SKM-1 treated with dmso at 0.1 percent for 144 hours (cell line): Measurements from ENCODE around the gene CDC20B.
"Not testable (repeated sequence)": the region's sequence is repeated elsewhere in the genome, so short reads cannot be mapped to it uniquely, and the experiment has no call there.

Experiments used
- DNase-seq: peaks from one replicate; lab custom pipeline; 2025; ENCODE audit not compliant: unreplicated experiment; lab: John Stamatoyannopoulos, UW

Gene CDC20B

GRCh38 chr5:55162666-55163065 is 10.3 kb downstream of the CDC20B start:
- DNase-seq = no peak

DNA sequence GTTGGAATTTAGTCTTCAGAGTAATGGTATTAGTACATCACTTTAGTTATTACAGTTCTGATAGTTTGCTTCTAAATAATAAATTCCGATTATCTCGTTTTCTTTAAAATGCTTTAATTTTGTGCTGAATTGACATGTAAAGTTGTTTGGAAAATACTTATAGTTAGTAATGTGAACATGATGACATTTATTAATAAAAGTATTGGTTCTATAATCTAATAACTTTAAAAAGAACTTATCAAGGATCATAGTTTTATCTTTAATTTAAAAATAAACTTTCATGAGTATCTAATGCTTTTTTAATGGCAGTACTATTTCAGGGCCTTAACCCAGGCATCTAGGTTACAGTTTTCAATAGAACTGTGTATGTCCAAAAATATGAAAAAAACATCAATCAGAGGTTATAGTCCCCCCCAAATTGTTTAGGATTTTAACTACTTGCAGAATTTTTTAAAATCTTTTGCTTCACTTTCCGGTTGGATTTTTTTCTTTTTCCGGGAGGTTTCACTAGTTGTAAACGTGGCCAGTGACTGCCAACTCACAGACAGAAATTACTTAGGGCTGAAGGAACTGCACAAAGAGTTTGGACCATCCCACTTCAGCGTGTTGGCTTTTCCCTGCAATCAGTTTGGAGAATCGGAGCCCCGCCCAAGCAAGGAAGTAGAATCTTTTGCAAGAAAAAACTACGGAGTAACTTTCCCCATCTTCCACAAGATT is 12.3 kb downstream of the CDC20B start:
- no peak for DNase-seq

DNA sequence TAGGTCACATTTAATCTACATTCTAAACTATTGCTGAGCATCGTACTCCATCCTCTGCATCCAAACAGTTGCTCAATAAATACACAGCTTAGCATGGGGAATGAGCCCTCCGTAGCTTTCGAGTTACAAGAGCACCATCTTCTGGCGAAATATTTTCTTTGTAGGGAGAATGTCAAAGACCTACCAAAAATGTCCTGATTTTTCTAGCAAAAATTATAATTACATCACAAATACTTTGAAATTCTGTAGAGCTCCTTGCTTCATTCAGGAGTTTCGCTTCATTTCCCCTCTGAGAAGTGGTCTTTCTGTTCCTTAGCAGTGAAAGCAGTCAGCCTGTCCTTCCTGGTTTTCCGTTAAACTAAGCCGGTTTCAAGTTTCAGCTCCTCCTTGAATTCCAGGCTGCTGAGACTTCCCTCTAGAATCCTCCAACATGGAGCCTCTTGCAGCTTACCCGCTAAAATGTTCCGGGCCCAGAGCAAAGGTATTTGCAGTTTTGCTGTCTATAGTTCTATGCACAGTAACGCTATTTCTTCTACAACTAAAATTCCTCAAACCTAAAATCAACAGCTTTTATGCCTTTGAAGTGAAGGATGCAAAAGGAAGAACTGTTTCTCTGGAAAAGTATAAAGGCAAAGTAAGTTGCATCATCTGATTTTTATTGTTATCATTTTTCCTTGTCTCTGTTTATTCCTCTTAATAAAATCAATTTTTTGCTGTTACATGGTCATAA is 13.0 kb downstream of the CDC20B start, which contains the start of gene GPX8:
GPX8 (plus strand) TSS at position 409 of the 730 bp plus-strand sequence; CDS start at position 431, 22 bp downstream.
- DNase-seq = peak; percentile 13

DNA sequence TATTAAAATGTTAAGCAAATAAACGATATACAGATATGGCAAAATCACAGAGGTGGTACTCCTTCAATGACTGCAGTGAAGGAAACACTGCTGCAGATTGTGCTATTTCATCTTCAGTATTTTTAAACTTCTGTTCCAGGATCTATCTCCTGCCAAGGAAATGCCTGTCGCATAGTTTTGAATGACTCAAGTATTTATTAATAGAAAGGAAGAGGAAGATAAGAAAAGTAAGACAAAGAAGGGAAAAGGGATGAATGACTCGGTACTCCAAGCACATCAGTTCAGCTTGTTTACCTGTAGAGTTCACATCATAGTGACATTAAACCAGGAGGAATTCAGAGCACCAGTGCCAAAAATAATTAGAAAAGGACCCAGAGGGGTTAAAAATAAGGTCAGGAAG is 18.1 kb downstream of the CDC20B start:
- no peak for DNase-seq

DNA sequence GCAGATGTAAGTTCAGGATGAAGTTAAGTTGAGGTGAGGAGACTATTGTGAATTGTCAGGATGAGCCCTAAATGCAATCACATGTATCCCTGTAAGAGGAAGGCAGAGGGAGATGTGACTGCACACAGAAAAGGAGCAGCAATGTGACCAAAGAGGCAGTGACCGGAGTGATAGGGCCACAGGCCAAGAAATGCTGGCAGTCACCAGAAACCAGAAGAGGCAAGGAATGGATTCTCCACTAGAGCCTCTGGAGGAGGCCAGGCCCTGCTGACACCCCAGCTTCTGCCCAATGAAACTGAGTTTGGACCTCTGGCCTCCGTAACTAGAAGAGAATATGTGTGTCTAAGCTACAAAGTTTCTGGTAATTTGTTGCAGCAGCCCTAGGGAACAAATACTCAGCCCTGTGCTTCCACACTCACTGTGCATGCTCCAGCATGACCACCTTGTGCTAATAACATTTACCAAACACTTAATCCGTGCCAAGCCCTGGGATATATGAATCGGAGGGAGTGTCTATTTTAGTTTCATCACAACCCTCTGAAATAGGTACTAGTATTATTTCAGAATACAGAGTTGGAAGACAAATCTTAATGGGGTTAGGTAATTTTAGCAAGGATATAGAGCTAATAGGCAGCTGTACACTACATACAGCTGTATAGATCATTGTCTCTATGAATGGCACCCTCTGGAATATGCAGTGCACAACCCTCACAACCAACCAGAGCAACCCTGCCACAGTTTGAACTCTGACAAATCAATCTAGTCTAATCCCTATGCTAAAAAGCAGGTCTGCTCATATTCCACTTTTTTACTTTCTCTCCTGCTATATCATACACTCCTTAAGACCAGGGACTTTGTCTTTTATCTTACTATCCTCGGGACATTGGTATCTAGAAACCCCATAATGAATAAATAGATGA is 20.8 kb downstream of the CDC20B start:
- DNase-seq = no peak

GRCh38 chr5:55149308-55149795 is 23.6 kb downstream of the CDC20B start:
- no peak for DNase-seq

DNA sequence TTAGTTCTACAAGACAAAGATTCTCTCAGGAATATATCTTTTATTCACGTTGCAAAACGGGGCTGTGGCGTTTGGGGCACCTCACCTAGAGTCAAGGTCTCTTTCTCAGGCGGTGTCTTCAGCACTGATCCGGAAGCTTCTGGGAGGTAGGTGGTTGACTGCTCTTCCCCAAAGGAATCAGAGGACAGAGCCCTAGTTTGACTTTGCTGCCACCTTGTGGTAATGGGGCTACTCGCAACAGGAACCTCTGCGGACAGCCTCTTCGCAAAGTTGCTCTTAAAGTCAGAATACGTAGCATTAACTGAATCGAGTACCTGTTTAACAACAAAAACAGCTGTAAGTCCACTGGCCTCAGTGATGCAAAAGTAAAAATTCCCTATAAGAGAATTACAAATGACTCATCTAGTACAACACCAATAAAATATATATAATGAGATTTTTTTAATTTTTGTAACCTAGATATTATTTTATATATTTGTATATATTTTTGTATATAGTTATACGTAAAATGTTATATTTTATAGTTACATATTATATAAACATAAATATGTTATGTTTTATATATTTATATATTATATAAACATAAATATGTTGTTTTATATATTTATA is 26.3 kb downstream of the CDC20B start:
- peak; percentile 89 for DNase-seq

DNA sequence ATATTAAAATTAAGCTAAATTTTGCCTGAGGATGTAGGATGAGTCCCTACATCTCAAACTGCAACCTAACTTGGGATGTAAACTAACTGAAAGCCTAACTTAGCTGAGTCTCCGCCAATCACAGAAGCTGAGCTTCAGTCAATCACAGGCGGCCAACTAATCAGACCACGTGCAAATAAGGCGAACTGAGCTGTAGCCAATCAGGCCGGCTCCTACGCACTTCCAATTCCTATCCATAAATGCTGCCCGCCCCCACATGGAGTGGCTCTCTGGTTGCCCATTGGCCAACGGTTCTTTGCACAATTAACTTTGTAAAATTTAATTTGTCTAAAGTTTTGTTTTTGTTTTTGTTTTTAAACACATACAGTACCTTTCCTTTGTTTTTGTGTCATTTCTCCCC is 26.9 kb downstream of the CDC20B start:
- DNase-seq = no peak

- DNase-seq = no peak
Observed at GRCh38 chr5:55143624-55144023, 29.4 kb downstream of the CDC20B start.

DNA sequence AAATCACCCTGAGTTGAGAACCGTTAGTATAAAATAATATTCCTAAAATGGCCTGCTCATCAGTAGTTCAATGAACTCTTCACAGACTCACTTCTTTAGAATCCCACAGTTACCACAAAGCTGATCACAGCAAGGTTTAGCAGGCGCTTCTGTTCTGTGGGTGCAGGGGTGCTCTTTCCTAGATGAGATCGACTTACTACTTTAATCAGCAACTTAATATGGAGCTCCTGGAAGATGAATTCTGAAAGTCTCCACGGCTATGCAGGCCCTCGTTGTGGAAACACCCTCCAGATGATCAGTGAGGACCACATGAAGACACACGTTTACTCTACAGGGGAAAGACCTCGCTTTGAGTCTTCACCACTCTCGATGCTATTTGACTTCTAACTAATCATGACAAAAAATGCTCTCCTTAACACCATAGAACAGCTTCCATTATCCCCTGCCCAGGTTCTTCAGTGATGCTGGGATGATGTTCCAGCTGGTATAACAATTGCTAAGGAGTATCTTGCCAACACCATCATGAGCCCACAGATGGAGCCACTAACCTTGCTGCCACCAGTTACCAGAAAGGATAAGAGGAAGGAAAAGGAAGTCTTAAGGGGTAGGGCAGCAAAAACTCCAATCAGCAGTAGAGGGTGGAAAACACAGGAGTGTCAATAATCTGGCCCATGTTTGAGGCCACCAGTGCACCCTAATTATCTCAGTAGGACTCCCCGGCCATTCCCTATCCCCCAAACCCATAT is 30.9 kb downstream of the CDC20B start:
- DNase-seq = no peak

- DNase-seq = no peak
Observed at GRCh38 chr5:55140908-55141665, 31.9 kb downstream of the CDC20B start.

DNA sequence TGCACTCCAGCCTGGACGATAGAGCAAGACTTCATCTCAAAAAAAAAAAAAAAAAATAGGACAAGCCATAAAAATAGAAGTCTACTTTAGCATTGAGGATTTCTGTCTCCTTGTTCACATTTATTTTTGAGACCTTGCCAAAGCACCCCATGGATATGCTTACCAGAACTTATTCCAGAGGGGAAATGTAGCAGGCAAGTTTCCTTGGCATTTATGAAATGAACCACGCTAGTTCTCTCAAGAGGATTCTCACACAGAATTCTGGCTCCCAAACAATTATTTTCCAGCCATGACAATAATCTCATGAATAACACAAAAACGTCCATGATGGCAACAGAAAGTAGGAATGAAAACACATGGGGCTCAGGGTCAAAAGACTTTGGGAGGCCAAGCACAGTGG is 36.5 kb downstream of the CDC20B start:
- DNase-seq = no peak

GRCh38 chr5:55134053-55134722 is 38.8 kb downstream of the CDC20B start:
- no peak for DNase-seq

DNA sequence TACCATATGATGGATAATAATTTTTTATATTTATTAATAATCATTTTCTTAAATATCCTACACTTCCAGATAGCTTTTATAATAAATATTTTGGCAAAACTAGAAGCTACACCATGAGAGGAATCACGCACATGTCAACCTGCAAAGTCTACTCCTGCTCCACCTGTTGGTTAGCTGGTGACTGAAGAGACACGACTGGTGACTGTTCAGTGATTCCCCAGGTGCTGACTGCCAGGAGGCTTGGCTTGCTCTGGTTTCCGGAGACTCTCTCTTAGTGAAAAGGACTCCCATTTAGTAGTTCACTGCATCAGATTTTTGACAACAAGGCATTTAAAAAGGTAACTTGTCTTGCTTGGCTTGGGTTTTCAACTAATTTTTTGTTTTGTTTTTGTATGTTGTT is 49.6 kb downstream of the CDC20B start:
- DNase-seq = no peak

DNA sequence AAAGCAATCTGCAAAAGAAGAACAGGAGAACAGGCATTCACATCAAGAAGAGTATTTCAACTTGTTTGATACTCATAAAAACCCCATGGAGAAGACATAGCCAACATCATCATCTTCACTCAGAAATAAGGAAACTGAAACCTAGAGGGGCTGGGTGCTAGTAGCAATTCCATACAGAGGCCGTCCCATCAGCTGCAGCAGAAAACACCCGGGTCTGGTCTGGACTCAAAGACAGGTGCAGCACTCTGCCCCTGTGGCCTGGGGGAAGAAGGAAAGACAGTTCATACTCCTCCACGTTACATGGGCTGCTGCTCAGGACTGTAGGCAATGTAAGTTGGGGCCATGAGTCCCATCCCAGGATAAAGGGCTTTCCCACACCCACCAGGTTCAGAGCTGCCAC is 58.9 kb downstream of the CDC20B start:
- DNase-seq = no peak

GRCh38 chr5:55113327-55113726 is 59.6 kb downstream of the CDC20B start:
- DNase-seq = no peak

GRCh38 chr5:55110217-55110616 is 62.8 kb downstream of the CDC20B start:
- no peak for DNase-seq

DNA sequence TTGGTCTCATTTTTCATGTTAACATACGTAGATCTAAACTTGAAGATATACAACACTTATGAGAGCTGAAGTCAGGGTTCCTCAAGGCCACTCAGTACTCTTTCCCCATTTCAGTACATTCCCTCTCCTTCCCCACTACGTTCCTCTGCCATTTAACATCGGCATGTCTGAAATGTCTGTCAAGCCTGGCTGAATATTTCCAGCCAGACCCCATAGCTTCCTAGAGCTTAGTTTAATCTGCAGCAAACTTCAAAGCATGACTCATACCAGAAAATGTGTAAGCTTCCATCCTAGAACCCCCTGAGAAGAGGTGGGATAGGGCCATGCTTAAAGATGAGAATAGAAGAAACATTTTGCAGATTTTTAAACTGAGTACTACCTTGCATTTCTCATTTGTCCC is 64.3 kb downstream of the CDC20B start:
- no peak for DNase-seq

DNA sequence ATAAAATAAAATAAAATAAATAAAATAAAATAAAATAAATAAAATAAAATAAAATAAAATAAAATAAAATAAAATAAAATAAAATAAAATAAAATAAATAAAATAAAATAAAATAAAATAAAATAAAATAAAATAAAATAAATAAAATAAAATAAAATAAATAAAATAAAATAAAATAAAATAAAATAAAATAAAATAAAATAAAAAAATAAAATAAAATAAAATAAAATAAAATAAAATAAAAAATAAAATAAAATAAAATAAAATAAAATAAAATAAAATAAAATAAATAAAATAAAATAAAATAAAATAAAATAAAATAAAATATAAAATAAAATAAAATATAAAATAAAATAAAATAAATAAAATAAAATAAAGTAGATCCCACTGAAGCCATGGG is 67.0 kb downstream of the CDC20B start:
- DNase-seq = not testable (repeated sequence)
